Measurements from ENCODE around the gene SLC46A1.

The SLC46A1 gene

GRCh38 chr17:28404007-28404406, 2.0 kb downstream of the SLC46A1 start:
- DNase-seq, result no peak

- no peak for DNase-seq
These were observed 3.2 kb downstream of the SLC46A1 start for GRCh38 chr17:28402844-28403243.

- no peak for DNase-seq
These were observed 3.8 kb downstream of the SLC46A1 start for GRCh38 chr17:28402224-28402630.

GRCh38 chr17:28399808-28400207, 6.2 kb downstream of the SLC46A1 start:
- DNase-seq, result no peak

GRCh38 chr17:28398280-28398981, 7.6 kb downstream of the SLC46A1 start:
- DNase-seq, result no peak

- no peak for DNase-seq
These were observed 8.2 kb downstream of the SLC46A1 start for GRCh38 chr17:28397687-28398279.

GRCh38 chr17:28397275-28397674, 8.7 kb downstream of the SLC46A1 start:
- DNase-seq, result no peak

GRCh38 chr17:28396635-28397239, 9.3 kb downstream of the SLC46A1 start:
- DNase-seq, result no peak

- DNase-seq, result no peak
These were observed 10.0 kb downstream of the SLC46A1 start for GRCh38 chr17:28395968-28396367.

GRCh38 chr17:28395426-28395825, 10.6 kb downstream of the SLC46A1 start:
- DNase-seq, result no peak

GRCh38 chr17:28394337-28395116, 11.5 kb downstream of the SLC46A1 start:
- DNase-seq, result no peak

- DNase-seq, result no peak
These were observed 13.5 kb downstream of the SLC46A1 start for GRCh38 chr17:28392491-28392890.

- no peak for DNase-seq
These were observed 14.6 kb downstream of the SLC46A1 start for GRCh38 chr17:28391401-28391800.

GRCh38 chr17:28390984-28391383, 15.0 kb downstream of the SLC46A1 start:
- DNase-seq, result no peak

GRCh38 chr17:28390563-28390962, 15.4 kb downstream of the SLC46A1 start:
- DNase-seq, result no peak

GRCh38 chr17:28390141-28390540, 15.9 kb downstream of the SLC46A1 start:
- no peak for DNase-seq

GRCh38 chr17:28388106-28388505, 17.9 kb downstream of the SLC46A1 start:
- DNase-seq, result no peak

- no peak for DNase-seq
These were observed 19.6 kb downstream of the SLC46A1 start for GRCh38 chr17:28386391-28386790.

- no peak for DNase-seq
These were observed 20.6 kb downstream of the SLC46A1 start for GRCh38 chr17:28385406-28385805.

- DNase-seq, result no peak
These were observed 21.0 kb downstream of the SLC46A1 start for GRCh38 chr17:28385037-28385400.

GRCh38 chr17:28384281-28385036, 21.6 kb downstream of the SLC46A1 start:
- no peak for DNase-seq

GRCh38 chr17:28381141-28381825, 24.7 kb downstream of the SLC46A1 start:
- no peak for DNase-seq

All from 8988T (cell line).